Fibroblast of skin of back (primary cell): ENCODE measurements around the gene CLDN25.

Experiments used
- DNase-seq: peaks from one replicate; pipeline ENCODE4 v3.0.0-alpha.2; 2013

Gene CLDN25

DNA sequence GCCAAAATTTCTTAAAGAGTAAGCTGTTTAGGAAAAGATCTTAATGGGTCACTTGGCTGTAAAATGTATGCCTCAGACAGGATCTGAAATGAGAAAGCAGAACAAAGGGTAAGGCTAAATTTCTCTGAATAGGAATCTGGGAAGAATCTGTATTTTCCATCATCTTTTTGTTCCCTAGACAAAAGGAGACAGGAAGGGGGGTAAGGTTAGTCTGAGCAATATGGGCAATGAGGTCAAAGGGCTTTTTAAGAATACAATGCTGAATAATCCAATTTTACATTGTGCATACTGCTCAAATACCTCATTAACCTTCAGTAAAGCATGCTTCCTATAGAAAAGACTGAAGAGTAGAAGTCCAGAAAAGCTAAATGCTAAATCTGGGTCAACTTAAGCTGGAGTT, 34.6 kb downstream of the CLDN25 start:
- DNase-seq = no peak

DNA sequence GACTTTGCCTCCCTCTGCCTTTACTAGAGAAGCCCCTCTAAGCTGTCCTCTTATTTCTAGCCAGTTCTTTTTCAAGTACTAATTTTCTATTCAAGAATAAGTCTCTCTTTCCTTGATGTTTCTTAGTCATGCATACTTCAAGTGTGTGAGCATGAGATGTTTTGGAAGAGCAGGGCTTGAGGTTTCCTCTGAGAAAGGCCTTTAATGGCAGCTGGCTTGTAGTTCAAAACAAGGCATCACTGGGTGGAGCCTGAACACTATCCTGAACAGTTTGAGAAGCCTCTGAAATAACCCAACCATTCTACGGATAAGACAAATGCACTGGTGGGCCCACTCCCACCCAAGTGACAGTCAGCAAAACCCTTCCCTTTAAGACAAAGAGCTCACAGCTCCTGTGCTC, 37.6 kb downstream of the CLDN25 start:
- DNase-seq = no peak

DNA sequence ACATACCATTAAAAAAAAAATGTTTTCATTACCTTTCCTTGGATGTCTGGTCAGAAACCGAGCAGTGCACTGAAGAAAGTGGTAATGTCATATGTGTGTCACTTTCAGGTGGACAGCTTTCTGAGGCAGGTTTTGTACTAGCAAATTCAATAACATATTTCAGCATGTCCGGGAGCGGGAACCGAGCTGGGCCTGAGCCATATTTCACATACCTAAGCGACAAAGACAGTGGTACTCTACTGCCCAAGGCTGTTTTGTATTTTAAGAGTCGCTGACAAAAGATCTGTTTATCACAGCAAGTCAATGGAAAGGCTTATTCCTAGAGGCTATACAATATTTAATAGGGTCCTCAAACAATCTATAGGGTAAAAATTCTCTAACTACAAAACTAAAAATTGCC, 38.0 kb downstream of the CLDN25 start:
- DNase-seq = no peak

DNA sequence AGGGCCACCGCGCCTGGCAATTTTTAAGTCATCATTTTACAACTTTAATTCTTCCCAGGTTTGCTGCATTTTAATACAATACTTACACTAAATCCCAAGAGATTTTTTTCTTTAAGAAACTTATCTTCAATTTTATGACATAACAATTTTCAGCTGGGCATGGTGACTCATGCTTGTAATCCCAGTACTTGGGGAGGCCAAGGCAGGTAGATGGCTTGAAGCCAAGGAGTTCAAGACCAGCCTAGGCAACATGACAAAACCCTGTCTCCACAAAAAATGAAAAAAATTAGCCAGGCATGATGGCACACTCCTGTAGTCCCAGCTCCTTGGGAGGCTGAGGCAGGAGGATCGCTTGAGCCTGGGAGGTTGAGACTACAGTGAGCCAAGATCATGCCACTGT, 38.8 kb downstream of the CLDN25 start:
- no peak for DNase-seq

DNA sequence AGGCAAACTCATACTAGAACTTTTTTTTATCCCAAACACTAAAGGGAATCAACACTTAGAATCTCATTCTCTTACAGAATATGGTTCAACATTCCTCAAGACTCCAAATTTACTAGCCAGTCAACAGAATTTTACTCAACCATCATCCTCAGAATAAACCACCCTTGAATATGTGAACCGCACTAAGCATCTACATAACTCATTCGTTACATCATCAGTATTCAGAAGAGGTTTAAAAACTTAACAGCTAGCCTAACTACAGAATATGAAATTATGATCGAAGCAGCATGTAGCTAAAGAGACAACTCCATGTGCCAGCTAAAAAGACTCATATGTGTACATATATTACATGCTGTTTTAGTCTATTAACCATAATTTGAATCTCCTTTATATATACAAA, 47.9 kb downstream of the CLDN25 start:
- no peak for DNase-seq

DNA sequence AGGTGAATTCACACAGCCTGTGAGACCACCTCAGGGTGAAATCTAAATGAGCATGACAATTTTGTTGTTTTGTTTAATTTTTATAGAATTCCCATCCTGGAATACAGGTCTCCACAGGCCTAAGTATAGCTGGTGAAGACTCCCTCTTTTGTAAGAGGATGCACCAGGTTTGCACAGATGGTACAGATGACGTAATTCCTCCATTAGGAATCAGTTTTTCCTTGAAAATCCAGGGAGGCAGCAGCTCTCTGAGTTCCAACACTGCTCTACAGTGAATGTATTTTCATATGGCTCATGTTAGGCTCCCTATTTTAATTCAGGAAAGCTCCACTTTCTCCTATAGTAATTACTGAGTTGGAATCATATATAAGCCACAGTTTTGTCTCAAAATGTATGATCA, 48.6 kb downstream of the CLDN25 start:
- DNase-seq = no peak

DNA sequence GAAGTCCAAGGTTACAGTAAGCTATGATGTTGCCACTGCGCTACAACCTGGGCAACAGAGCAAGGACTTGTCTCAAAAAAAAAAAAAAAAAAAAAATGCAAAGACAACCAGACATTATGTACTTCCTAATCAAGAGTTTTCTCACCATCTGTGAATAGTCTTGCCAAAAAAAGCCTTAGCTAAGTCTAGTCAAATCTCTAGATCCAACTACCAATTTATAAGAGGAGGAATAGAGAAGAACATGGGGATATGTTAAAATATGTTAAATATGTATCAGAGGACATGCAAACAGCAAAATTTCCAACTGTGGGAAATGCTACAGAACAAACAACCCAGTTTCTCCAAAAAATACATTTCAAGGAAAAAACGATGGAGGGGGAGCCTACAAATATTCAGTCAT, 50.2 kb downstream of the CLDN25 start:
- no peak for DNase-seq
